ENCODE data around the gene PARVG.

PARVG gene

DNA sequence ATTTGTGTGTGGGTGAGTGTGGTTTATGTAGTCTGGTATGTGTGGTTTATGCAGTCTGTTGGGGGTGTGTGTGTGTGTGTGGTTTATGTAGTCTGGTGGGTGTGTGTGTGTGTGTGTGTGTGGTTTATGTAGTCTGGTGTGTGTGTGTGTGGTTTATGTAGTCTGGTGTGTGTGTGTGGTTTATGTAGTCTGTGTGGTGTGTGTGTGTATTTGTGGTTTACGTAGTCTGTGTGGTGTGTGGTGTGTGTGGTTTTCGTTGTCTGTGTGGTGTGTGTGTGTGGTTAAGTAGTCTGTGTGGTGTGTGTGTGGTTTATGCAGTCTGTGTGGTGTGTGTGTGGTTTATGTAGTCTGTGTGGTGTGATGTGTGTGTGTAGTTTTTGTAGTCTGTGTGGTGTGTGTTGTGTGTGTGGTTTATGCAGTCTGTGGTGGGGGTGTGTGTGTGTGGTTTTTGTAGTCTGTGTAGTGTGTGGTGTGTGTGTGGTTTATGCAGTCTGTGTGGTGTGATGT is 26.2 kb upstream of the PARVG start:
- DNase-seq (ENCODE audit: low read depth in 1 of 2, low spot score in 1 of 2): no peak

DNA sequence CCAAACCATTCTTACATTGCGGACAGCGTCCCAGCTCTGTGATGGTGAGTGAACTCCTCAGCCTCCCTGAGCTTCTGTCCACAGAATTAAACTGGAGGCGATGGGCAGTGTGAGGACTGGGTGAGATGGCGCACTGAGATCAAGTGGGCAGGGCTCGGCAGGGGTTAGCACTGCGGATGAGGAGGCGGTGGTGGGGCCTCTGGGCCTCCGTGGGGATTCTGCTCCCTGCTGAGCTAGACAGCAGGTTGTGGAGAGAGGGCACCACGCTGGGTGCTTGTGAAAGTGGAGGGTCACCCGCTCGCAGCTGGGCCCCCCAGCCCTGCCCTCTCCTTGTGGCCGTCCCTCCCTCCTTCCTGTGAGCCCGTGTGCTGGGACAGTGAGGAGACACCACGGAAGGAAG is 25.6 kb upstream of the PARVG start:
- no peak for DNase-seq (ENCODE audit: low read depth in 1 of 2, low spot score in 1 of 2)

GRCh38 chr22:44157916-44158618 is 22.7 kb upstream of the PARVG start:
- DNase-seq (ENCODE audit: low read depth in 1 of 2, low spot score in 1 of 2): no peak

- DNase-seq (ENCODE audit: low read depth in 1 of 2, low spot score in 1 of 2): no peak
These were observed 21.9 kb upstream of the PARVG start for GRCh38 chr22:44158816-44159215.

GRCh38 chr22:44159221-44159620 is 21.5 kb upstream of the PARVG start:
- no peak for DNase-seq (ENCODE audit: low read depth in 1 of 2, low spot score in 1 of 2)

GRCh38 chr22:44159811-44160210 is 20.9 kb upstream of the PARVG start:
- no peak for DNase-seq (ENCODE audit: low read depth in 1 of 2, low spot score in 1 of 2)

DNA sequence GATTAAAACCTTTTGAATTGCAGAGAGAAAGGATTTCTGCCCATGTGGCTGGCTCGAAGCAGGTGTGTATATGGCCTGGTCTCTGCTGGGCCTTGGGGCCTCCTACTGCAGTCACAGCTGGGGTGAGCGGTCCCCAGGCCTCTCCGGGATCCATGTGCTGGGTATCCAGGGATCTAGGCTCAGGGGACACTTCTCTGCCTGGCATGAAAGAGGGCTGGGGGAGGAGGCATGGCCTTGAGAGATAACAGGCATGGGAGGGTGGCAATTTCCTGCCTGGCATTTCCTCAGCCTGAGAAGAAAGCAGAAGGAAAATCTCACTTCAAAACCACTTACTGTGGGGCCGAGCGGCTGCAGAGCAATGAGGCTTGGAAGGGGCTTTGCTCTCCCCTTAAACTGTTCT is 20.3 kb upstream of the PARVG start:
- no peak for DNase-seq (ENCODE audit: low read depth in 1 of 2, low spot score in 1 of 2)

- DNase-seq (ENCODE audit: low read depth in 1 of 2, low spot score in 1 of 2): no peak
These were observed 19.1 kb upstream of the PARVG start for GRCh38 chr22:44161673-44162072.

GRCh38 chr22:44162960-44163359 is 17.8 kb upstream of the PARVG start:
- DNase-seq (ENCODE audit: low read depth in 1 of 2, low spot score in 1 of 2): no peak

DNA sequence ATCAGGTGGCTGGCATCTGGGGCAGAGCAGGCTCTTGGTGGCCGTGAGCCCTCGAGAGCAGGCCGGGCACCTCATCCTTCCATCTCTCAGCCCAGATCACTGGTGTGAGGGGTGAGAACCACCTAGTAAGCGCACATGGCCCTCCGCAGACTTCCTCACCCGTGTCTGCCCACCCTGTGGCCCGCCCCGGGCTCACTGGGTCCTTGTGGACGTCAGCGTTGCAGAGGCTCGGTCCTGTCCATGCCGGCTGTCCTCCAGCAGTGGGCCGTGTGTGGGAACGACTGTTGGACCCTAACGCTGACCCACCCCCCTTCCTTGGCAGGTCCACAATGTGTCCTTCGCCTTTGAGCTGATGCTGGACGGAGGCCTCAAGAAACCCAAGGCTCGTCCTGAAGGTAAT is 17.2 kb upstream of the PARVG start:
- no peak for DNase-seq (ENCODE audit: low read depth in 1 of 2, low spot score in 1 of 2)

DNA sequence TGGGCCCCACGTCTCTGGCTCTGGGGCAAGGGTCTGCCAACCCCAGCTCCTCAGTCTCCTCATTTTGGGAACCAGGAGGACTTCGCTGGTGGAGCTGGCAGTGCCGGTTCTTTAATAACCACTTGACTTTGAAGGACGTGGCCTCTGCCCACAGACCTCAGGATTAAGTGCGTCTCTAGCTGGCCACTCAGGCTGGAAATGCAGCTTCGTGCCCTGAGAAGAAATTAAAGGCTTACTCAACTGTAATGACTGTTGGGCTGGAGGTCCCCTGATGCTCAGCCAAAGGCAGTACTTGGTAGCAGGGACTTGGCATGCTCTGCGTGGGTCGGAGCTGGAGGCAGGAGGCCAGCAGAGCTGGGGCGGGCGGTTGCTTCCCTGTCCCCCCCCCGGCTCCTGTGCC is 16.7 kb upstream of the PARVG start:
- DNase-seq (ENCODE audit: low read depth in 1 of 2, low spot score in 1 of 2): no peak

GRCh38 chr22:44165286-44165874 is 15.3 kb upstream of the PARVG start:
- DNase-seq (ENCODE audit: low read depth in 1 of 2, low spot score in 1 of 2): no peak

- DNase-seq (ENCODE audit: low read depth in 1 of 2, low spot score in 1 of 2): no peak
These were observed 14.0 kb upstream of the PARVG start for GRCh38 chr22:44166498-44167276.

GRCh38 chr22:44167501-44167900 is 13.2 kb upstream of the PARVG start:
- no peak for DNase-seq (ENCODE audit: low read depth in 1 of 2, low spot score in 1 of 2)

DNA sequence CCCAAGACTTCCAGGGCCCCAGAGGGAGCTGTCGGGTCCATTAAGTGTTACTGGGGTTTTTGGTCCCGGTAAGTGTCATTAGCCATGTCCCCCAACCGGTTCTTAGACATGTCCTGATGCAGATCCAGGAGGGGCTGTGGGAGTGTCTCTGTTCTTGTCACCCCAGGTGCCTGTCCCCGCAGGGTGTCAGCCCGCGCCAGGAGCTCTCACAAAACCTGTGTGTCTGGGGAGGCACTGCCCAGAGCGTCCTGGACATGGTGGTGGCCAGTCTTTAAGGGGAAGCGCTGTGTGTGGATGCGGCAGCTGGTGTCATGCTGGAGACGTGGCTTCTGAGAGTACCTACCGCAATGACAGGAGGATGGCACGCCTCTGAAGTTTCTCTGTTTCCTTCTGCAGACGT is 12.5 kb upstream of the PARVG start:
- DNase-seq (ENCODE audit: low read depth in 1 of 2, low spot score in 1 of 2): no peak

DNA sequence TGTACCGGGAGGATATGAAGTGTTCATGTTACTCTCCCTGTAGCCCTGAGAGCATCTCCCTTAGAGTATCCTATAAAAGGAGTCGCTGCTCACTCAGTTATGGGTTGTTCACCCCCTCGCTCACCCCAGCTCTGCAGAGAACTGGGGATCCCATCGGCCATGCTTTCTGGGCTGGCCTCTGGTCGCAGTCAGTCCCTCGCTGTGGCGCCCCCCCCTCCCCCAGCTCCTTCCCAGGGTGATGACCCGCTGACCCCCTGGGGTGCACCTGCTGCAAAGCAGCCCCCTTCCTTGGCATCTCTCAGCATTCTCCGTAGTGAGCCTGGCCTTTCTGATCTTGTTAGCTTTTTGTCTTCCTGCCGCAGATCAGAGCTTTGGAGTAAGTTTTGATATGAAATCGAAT is 10.3 kb upstream of the PARVG start:
- no peak for DNase-seq (ENCODE audit: low read depth in 1 of 2, low spot score in 1 of 2)

DNA sequence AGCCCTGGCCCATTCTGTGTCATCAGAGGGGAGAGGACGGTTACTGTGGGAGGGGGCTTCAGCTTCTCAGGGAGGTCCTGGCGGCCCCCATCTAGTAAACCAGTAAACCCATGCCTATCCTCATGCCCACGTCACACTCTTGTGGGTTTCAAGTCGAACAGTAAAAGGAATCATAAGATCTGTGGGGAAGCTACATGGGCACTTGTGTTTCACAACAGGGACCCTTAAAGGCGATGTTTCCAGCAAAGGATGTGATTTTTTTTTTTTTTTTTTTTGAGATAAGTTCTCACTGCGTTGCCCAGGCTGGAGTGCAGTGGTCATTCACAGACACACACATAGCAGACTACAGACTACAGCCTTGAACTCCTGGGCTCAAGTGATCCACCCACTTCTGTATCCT is 9.2 kb upstream of the PARVG start:
- DNase-seq (ENCODE audit: low read depth in 1 of 2, low spot score in 1 of 2): no peak

GRCh38 chr22:44172370-44173108 is 8.2 kb upstream of the PARVG start:
- no peak for DNase-seq (ENCODE audit: low read depth in 1 of 2, low spot score in 1 of 2)

GRCh38 chr22:44173154-44173553 is 7.6 kb upstream of the PARVG start:
- DNase-seq (ENCODE audit: low read depth in 1 of 2, low spot score in 1 of 2): no peak

DNA sequence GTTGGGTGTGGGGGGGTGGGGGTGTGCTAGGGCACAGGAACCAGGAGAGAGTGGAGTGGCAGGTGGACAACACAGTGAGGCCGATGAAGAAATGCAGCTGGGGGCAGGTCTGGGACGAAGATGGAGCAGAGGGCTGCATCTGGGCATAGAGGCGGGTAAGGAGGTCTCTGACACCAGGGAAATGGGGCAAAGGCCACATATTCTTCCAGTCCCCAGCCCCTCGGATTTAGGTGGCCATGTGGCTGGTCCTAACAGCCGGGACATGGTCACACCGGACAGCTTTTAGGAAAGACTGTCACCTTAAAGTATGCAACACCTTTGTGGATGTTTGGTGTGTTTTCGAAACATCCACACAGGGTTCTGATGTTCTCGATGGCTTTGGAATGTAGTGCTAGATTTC is 5.0 kb upstream of the PARVG start:
- DNase-seq (ENCODE audit: low read depth in 1 of 2, low spot score in 1 of 2): no peak

DNA sequence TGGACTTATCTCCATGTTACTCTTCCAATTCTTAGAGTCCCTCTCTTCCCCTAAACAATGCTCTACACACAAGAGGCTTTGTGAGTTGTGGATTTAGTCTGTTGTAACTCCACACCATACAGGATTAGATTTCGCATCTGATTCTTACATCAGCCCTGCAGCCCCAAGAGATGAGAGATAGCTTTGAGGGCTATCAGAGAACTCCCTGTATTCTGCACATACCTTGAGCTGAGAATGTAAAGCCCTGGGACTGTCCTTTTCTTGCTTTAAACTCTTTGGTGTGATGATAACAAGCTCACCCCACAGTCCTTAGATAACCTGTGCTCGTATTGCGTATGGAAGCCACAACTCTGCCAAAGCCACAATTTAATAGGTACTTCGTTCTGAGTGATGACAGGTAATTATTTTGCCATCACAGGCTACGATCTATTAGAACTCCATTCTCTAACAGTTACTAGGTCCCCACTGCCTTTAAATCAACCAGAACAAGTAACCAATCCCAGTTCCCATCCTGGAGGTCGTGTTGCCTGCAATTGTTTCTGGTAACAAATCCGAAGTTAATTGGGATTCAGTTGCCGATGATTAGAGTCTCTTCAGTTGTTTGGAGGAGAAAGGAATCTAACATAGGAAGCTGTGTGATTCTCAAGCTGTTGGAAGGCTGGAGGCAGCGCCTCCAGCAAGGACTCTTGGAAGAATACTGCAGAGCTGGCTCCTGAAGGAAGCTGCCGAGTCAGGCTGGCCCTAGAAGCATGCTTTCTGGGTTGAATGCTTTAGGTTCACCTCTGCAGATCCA is 1.3 kb upstream of the PARVG start:
- DNase-seq (ENCODE audit: low read depth in 1 of 2, low spot score in 1 of 2): no peak
